IMR-90 (cell line): Measurements from ENCODE around the gene NMRK2.

ENCODE experiments used
- BHLHE40 ChIP-seq: fragments of 150-350 bp; IDR thresholded peaks from 2 replicates; pipeline ENCODE4 v1.6.1; 2016; ENCODE audit warnings: mild to moderate bottlenecking, low read depth, low read length
- CHD1 ChIP-seq: IDR thresholded peaks from 2 replicates; pipeline ENCODE4 v1.6.1; 2012; ENCODE audit warnings: low read depth, low read length, improper control_type of control experiment
- MAFK ChIP-seq: IDR thresholded peaks from 2 replicates; pipeline ENCODE4 v1.6.1; 2012; ENCODE audit warnings: low read depth, low read length, improper control_type of control experiment
- MAZ ChIP-seq: IDR thresholded peaks from 2 replicates; pipeline ENCODE4 v1.6.1; 2012; ENCODE audit warnings: low read depth, mild to moderate bottlenecking, low read length, improper control_type of control experiment, moderate library complexity, borderline replicate concordance
- MXI1 ChIP-seq: IDR thresholded peaks from 2 replicates; pipeline ENCODE4 v1.6.1; 2012; ENCODE audit warnings: low read depth, mild to moderate bottlenecking, low read length, moderate library complexity, borderline replicate concordance
- NFE2L2 ChIP-seq: fragments of 150-350 bp; IDR thresholded peaks from 2 replicates; pipeline ENCODE4 v1.6.1; 2016; ENCODE audit warnings: low read depth, mild to moderate bottlenecking, low read length
- POLR2A ChIP-seq: IDR thresholded peaks from 2 replicates; pipeline ENCODE4 v1.6.1; 2012; ENCODE audit warnings: mild to moderate bottlenecking, low read depth, low read length
- RAD21 ChIP-seq: IDR thresholded peaks from 2 replicates; pipeline ENCODE4 v1.6.1; 2012; ENCODE audit warnings: low read length, improper control_type of control experiment
- RCOR1 ChIP-seq: IDR thresholded peaks from 2 replicates; pipeline ENCODE4 v1.6.1; 2012; ENCODE audit warnings: mild to moderate bottlenecking, low read length, improper control_type of control experiment; ENCODE audit not compliant: insufficient replicate concordance
- TF ChIP-seq, protein P1 (sequence below): conservative IDR thresholded peaks from 2 replicates; pipeline ENCODE4 v1.5.1; 2012; ENCODE audit warnings: mild to moderate bottlenecking, low read depth, low read length, improper control_type of control experiment
- TF ChIP-seq, protein P2 (sequence below): fragments of 150-350 bp; IDR thresholded peaks from 2 replicates; pipeline ENCODE4 v1.6.1; 2017; ENCODE audit warnings: mild to moderate bottlenecking, antibody characterized with exemption, low read length, low read depth

DNA sequence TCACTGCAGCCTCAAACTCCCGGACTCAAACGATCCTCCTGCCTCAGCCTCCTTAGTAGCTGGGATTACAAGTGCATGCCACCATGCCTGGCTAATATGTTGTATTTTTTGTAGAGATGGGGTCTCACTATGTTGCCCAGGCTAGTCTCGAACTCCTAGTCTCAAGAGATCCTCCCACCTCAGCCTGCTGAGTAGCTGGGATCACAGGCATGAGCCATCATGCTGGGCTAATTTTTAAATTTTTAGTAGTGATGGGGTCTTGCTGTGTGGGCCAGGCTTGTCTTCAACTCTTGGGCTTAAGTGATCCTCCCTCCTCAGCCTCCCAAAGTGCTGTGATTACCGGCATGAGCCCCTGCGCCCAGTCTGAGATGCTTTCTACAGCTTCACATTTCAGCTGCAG is 37.1 kb upstream of the NMRK2 start:
- TF ChIP-seq MAFK, result no peak
- TF ChIP-seq, protein P1, sequence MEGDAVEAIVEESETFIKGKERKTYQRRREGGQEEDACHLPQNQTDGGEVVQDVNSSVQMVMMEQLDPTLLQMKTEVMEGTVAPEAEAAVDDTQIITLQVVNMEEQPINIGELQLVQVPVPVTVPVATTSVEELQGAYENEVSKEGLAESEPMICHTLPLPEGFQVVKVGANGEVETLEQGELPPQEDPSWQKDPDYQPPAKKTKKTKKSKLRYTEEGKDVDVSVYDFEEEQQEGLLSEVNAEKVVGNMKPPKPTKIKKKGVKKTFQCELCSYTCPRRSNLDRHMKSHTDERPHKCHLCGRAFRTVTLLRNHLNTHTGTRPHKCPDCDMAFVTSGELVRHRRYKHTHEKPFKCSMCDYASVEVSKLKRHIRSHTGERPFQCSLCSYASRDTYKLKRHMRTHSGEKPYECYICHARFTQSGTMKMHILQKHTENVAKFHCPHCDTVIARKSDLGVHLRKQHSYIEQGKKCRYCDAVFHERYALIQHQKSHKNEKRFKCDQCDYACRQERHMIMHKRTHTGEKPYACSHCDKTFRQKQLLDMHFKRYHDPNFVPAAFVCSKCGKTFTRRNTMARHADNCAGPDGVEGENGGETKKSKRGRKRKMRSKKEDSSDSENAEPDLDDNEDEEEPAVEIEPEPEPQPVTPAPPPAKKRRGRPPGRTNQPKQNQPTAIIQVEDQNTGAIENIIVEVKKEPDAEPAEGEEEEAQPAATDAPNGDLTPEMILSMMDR, result no peak
- TF ChIP-seq POLR2A, result no peak
- no peak for TF ChIP-seq BHLHE40
- no peak for TF ChIP-seq RCOR1
- no peak for TF ChIP-seq RAD21
- no peak for TF ChIP-seq NFE2L2
- TF ChIP-seq, protein P2, sequence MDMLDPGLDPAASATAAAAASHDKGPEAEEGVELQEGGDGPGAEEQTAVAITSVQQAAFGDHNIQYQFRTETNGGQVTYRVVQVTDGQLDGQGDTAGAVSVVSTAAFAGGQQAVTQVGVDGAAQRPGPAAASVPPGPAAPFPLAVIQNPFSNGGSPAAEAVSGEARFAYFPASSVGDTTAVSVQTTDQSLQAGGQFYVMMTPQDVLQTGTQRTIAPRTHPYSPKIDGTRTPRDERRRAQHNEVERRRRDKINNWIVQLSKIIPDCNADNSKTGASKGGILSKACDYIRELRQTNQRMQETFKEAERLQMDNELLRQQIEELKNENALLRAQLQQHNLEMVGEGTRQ, result no peak
- TF ChIP-seq MAZ, result no peak
- TF ChIP-seq CHD1, result no peak
- TF ChIP-seq MXI1, result no peak
